Erythroblast (primary cell): ENCODE data around the gene DSCAM.

ENCODE experiments used
- GATA1 ChIP-seq: IDR thresholded peaks from 2 replicates; pipeline ENCODE4 v1.6.1; 2011; ENCODE audit warnings: low read depth, mild to moderate bottlenecking, control low read depth, low read length, moderate library complexity
- POLR2A ChIP-seq: IDR thresholded peaks from 2 replicates; pipeline ENCODE4 v1.6.1; 2011; ENCODE audit warnings: mild to moderate bottlenecking, low read length

DNA sequence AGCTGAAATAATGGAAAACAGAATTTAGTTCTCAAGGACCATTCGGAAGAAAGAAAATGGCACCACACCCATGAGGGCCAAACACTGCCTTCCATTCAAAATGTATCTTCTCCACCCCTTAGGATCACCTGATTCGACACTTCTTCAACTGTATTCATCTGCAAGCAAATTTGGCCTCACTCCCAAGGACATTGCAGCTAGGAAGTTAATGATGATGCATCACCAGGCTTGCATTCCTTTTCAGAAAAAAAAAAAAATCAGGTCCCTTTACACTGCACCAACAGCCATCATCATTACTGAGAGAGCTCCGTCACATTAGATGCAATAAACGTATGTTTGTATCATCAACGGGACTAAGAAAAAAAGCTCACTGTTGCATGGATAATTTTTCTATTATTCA lies 611.4 kb downstream of the DSCAM start:
- no peak for TF ChIP-seq POLR2A
- TF ChIP-seq GATA1 = no peak
